Stimulated activated CD4-positive, alpha-beta T cell treated with anti-CD3 and anti-CD28 coated beads, Interleukin-15, amount 100 ng/mL, for 24 hours (primary cell): Measurements from ENCODE around the gene LRRC8B.
"Not testable (repeated sequence)": the region's sequence is repeated elsewhere in the genome, so short reads cannot be mapped to it uniquely, and the experiment has no call there.

ENCODE experiments used
- DNase-seq: peaks from one replicate; pipeline ENCODE4 v3.0.0-alpha.2; 2020

Gene LRRC8B

GRCh38 chr1:89525169-89525855, 683 bp downstream of the LRRC8B start:
- DNase-seq = peak; percentile 55

- DNase-seq = no peak
Observed at GRCh38 chr1:89527256-89527655, 2.6 kb downstream of the LRRC8B start.

- no peak for DNase-seq
Observed at GRCh38 chr1:89527750-89528381, 3.2 kb downstream of the LRRC8B start.

DNA sequence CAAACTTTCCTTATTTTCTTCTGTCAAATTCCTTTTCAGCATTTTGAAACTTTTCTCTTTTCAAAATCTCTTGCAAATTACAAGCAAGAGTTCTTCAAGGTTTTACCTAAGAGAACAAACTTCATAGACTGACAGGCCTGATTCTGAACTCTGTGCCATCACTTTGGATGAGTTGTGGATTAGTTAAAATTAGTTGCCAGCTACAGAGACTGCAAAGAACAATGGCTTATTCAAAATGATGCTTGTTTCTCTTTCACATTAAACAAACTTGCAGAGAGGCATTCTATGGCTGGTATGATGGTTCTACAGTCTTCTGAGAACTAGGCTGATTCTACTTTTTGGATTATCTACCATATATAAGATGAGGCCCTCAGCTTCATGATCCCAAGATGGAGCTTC, 3.8 kb downstream of the LRRC8B start:
- DNase-seq = no peak

DNA sequence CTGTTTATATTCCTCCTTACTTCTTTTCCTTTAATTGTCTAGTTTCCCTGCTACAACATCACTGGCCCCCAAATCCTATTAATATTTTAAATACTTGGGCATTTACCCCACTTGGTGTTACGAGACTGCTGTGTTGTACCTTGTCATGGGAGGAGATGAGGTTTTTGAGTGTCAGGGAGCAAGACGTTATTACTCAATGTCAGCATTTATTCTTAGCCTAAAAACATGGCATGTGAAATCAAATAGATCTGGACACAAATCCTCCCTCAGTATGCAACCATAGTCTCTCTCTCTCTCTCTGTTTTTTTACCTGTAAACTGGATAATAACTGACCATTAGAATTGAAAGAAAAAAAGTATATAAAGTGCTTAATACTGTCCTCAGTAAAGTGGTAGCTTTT, 4.6 kb downstream of the LRRC8B start:
- DNase-seq = no peak

DNA sequence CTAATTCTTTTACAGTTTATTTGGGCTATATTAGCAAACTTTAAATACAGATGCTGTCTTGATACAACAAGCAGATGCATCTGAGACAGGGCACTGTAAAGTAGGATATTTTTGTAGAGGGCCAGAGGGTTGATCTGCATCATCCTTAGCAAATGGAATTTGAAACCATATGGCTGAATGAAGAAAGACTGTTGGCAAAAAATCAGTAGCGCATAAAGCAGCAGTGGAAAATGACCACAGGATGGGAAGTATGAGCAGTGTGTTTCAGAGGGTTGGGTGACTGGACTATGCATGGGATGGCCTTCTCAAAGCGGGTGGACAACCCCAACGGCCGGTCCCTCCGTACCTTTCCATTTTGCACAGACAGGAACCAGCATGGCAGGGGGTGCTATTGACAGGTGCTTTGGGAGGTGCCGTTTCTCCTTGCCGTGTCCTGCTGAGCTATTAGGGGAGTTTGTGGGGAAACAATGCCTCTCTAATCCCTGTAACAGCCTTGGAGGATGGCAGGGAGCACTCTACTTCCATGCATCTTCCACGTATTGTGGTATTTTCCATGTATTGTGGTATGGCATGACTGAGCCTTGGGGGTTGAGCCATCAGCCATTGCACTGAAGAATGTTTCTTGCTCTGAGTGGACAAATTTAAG, 5.9 kb downstream of the LRRC8B start:
- DNase-seq = no peak

DNA sequence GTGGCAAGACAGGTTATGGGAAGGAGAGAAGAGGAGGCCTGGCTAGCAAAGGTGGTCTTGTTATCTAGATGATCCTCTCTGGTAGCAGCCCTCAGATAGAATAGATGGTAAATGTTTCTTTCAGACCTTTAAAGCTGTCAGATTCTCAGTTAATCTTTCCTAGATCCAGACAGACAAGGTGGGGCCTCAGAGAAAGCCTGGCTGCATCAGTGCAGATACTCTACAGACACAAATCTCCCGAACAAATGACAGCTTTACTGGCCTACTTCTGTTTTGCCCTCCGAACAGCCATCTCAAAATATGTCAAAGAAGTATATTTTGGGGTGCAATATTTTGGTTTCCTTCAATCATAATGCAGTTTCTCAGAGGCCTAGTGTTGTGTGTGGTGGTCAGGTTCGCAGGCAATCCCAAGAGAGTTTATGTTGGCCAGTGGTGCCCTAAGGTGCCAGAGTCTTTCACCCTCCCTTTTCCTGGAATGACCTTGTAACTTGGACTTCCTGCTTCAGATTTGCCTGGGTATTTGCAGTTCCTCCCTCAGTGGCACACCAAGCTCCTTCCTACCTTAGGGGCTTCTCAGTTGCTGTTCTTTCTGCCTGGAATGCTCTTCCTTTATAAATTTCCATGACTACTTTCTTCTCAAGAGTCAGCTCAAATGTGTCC, 7.0 kb downstream of the LRRC8B start:
- no peak for DNase-seq

DNA sequence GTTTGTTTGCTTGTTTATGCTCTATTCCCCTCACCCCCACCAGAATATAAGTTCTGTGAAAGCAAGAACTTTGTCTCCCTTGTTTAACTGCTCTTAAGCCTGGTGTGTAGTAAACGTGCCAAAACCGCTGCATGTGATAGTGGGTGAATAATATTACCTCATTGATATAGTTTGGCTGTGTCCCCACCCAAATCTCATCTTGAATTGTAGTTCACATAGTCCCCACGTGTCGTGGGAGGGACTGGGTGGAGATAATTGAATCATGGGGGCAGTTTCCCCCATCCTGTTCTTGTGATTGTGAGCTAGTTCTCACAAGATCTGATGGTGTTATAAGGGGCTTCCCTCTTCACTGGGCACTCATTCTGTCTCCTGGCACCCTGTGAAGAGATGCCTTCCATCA, 7.6 kb downstream of the LRRC8B start:
- DNase-seq = no peak

DNA sequence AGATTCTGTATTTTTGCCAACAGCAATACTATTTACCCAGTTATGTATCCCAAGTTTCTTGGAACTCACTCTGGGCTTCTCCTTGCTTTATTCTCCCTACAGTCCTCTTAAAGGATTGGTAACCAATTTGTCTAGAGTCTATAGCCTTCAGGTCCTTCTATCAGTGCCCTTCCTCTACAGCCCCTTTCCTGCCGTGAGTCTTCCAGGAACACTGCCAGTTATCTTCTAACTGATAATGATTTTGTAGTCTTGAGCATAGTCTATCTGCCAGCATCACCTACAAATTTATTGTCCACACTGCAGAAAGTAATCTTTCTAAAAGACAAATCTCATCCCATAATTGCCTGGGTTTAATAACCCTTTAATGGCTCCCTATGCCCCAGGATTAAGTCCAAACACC, 8.2 kb downstream of the LRRC8B start:
- no peak for DNase-seq

- DNase-seq = no peak
Observed at GRCh38 chr1:89535537-89535936, 10.9 kb downstream of the LRRC8B start.

DNA sequence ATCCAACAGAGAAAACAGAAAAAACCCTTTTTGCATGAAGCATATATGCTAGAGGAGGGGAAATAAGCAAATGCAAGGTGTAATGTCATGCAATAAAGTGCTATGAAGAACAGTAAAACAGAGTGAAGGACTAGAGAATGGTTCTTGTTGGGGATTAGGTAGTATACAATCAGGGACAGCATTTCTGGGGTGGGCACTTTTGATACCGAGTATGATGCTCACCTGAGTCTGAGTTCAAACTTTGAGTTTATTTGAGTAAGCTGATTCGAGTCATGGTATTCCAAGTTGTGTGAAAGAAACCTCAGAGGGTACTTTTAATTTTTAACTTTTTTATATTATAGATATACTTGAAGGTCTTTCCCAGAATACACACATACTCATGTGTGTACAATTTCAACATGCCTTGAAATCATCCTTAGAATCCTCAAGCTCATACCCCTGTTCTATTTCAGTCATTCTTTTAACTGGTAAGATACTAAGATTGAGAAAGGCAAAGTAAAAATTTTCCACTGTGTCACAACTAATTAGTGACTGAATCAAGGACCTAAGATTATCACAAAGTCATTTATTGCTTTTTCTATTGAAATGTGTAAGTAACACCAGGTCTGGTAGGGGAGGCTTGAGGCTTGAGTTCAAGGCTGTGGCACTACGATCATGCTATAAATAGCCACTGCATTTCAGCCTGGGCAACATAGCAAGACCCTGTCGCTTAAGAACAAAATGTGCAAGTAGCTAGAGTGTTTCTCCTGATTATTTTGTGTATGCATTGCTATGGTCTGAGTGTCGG, 12.1 kb downstream of the LRRC8B start:
- peak; percentile 49 for DNase-seq

GRCh38 chr1:89538361-89538760, 13.7 kb downstream of the LRRC8B start:
- DNase-seq = no peak

DNA sequence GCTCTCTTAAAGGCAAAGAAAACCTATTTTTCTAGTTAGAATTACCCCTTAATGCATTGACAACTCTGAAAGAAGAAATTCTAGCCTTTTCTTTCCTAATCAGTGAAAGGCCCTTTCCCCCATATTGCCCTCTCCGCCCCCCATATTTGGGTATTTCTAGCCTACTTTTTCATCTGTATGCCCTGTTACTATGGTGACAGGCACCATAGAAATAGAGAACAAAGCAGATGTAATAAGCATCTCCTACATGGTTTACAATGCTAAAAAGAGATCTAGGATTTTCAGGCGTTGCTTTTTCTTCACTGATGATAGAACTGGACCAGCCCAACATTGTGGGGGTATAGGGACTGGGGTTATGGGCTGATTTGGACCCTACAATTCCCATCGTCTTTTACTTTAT, 14.5 kb downstream of the LRRC8B start:
- DNase-seq = no peak

DNA sequence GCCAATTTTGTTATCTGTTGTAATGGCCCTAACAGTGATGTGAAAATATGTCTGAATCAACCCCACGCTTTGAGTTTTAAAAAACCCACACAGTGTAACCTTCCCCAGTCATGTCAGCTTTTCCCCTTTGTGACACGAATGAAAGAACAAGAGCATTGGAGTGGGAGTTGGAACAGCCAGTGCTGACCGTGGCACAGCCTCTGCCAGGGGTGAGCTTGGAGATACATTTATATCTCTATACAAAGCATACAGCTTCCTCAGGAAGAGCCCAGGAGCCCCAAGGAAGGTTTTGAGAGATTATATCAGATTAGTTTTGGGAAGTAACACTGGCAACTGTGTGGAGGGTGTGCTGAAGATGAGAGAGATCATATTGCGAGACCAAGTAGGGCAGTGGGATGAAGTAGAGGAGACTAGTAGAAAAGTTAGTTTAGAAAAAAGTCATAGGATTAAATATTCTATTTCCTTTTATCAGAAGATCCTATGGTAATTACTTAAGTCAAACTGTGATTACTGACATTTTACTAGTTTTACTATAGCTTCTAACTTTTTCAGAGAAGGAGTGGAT, 15.9 kb downstream of the LRRC8B start:
- DNase-seq = peak; percentile 53

DNA sequence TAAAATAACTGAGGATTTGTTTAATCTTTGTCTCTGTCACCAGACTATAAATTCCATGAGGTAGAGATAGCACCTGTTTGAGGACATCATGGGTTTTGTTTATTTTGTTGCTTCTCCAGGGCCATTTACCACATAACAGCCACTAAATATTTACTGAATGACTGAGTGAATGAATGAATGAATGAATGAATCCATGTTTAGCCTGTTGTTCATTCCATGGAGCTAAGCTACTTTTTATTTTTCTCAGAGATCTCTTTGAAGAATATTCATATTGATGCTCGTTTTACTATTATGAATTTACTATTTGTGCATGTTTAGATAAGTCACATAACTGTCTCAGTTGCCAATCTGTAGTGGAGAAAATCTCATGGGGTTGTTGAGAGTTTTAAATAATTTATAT, 17.7 kb downstream of the LRRC8B start:
- no peak for DNase-seq

DNA sequence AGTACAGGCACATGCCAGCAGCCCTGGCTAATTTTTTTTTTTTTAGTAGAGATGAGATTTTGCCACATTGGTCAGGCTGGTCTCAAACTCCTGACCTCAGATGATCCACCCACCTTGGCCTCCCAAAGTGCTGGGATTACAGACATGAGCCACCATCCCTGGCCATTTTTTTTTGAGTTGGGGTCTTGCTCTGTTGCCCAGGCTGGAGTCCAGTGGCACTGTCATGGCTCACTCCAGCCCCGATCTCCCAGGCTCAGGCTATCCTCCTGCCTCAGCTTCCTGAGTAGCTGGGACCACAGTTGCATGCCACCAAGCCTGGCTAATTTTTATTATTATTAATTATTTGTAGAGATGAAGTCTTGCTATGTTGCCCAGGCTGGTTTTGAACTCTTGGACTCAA, 19.0 kb downstream of the LRRC8B start:
- DNase-seq = not testable (repeated sequence)

- DNase-seq = peak; percentile 68
Observed at GRCh38 chr1:89545264-89546038, 20.8 kb downstream of the LRRC8B start.

DNA sequence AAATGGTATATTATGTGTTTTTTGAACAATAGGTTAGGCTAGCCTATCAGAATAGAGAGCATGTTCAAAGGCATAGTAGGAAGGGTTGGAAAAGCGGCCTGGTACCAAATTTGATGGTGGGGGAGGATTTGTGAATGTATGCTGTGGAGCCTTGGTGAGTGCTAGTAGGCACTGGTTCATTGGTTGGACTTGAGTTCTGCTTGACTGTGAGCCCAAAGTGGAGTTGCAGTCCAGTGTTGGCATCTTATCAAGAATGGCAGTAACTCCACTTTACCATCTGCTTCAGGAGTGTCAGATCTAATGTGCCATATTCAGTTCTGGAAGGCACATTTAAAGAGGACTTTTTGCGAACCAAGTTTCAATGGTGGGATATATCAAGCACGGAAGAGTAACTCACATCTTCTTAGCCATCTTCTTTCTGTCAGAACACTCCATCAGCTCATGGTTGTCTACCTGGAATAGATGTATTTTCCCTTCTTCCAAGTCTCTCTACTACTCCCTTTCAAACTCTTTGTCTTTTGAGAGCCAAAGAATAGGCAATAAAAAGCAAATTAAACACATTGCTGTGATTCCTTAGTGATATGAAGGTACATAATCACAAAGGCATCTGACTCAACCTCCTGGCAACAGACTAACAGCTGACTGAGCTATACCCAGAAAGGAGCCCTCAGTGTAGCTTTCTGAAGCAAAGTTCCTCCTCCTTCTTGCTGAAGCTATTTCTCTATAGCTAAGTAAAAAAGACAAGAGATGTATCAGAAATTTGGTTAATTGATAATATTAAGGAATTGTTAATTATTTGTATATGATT, 21.7 kb downstream of the LRRC8B start:
- DNase-seq = no peak

DNA sequence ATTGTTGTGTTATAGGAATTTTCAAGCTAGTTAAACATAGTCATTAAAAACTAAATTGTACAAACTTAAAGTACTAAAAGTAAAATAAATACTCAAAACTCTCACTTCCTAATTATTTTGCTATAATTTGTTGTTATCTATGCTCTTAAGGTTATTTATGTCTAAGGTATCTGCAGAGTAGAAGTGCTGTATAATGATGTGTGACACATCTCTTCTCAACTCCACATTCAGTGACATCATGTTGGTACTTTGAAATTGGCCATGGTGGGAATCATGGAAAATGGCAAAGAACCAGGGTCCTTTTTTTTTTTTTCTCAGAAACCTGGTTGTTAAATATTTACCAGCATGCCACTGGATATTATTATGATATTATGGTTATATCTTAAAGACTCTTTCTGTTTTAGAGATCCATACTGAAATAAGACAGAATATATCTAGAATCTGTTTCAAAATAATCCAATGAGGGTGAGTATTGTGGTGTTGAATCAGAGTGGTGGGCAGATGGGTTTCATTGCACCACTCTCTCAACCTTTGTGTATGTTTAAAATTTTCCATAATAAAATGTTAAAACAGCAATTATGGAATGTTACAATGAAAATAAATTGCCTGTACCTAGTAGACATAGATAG, 22.4 kb downstream of the LRRC8B start:
- no peak for DNase-seq

GRCh38 chr1:89547563-89548116, 23.0 kb downstream of the LRRC8B start:
- peak; percentile 32 for DNase-seq
